K562 (cell line): ENCODE measurements around the gene CST2.

Experiments used
- CBX2 ChIP-seq: fragments of 200-600 bp; sonication (generic); IDR thresholded peaks from one replicate; pipeline ENCODE4 v1.6.1; 2012; ENCODE audit warnings: mild to moderate bottlenecking, low read length, inconsistent platforms; ENCODE audit not compliant: insufficient read depth, poor library complexity, severe bottlenecking
- CTCF ChIP-seq, 3 experiments: IDR thresholded peaks in 2 of 3; conservative IDR thresholded peaks in 1 of 3; 2 replicates each; pipeline ENCODE4 v1.5.1; 2011 to 2012; ENCODE audit warnings: low read length in 3 of 3, mild to moderate bottlenecking in 3 of 3, control low read depth in 2 of 3, improper control_type of control experiment in 1 of 3, inconsistent platforms in 1 of 3, low read depth in 1 of 3, mixed read lengths in 1 of 3, moderate library complexity in 1 of 3; ENCODE audit not compliant: insufficient read depth in 2 of 3
- FOSL1 ChIP-seq: fragments of 200-800 bp; sonication (Bioruptor generic); conservative IDR thresholded peaks from 2 replicates; pipeline ENCODE4 v1.6.1; 2016; ENCODE audit warnings: missing genetic modification characterization, missing compliant biosample characterization
- HMG20A ChIP-seq: fragments of 450-650 bp; formaldehyde crosslinking; conservative IDR thresholded peaks from 2 replicates; pipeline ENCODE4 v1.4.0; 2020; ENCODE audit warnings: mild to moderate bottlenecking, mixed read lengths
- HNRNPH1 ChIP-seq: fragments of 200-400 bp; formaldehyde crosslinking; optimal IDR thresholded peaks from 2 replicates; pipeline ENCODE3; 2017; ENCODE audit warnings: low read depth, mild to moderate bottlenecking, low read length, moderate library complexity
- LCOR ChIP-seq: sonication (generic); formaldehyde crosslinking; IDR thresholded peaks from 2 replicates; pipeline ENCODE4 v1.8.0; 2022; ENCODE audit warnings: mild to moderate bottlenecking, missing genetic modification reagents
- RAD21 ChIP-seq, 2 experiments: fragments of 250-450 bp in 1 of 2; fragments of 450-650 bp in 1 of 2; sonication (Bioruptor Pico) in 1 of 2; formaldehyde crosslinking in 1 of 2; IDR thresholded peaks in 1 of 2; conservative IDR thresholded peaks in 1 of 2; 2 replicates each; pipeline versions ENCODE4 v1.4.0 to v1.8.0; 2020 to 2022; ENCODE audit warnings: mild to moderate bottlenecking in 2 of 2, moderate library complexity in 1 of 2
- SMARCE1 ChIP-seq: fragments of 450-650 bp; IDR thresholded peaks from 2 replicates; pipeline ENCODE4 v1.7.1; 2016; ENCODE audit warnings: mild to moderate bottlenecking
- SP1 ChIP-seq: sonication (generic); formaldehyde crosslinking; IDR thresholded peaks from 2 replicates; pipeline ENCODE4 v1.8.1; 2022; ENCODE audit warnings: mild to moderate bottlenecking, missing genetic modification reagents
- ZNF512 ChIP-seq: IDR thresholded peaks from 2 replicates; pipeline ENCODE4 v1.6.1; 2016; ENCODE audit warnings: missing genetic modification characterization, missing compliant biosample characterization
- ZNF764 ChIP-seq: fragments of 250-450 bp; sonication (Bioruptor Pico); IDR thresholded peaks from 2 replicates; pipeline ENCODE4 v1.4.0; 2020; ENCODE audit warnings: low read depth, mild to moderate bottlenecking, moderate library complexity

GRCh38 chr20:23774081-23774480 is 52.4 kb downstream of the CST2 start:
- TF ChIP-seq HMG20A (CRISPR knock-in tag) (no peak), ZNF764 (CRISPR knock-in tag) (no peak), FOSL1 (tag) (no peak), ZNF512 (no peak), CBX2 (no peak), SMARCE1 (no peak), CTCF (IDR thresholded peaks at IDR 0.05 in 2 of 3, conservative IDR thresholded peaks at IDR 0.05 in 1 of 3; ENCODE audit: insufficient read depth in 2 of 3, low read depth in 1 of 3, low read length in 3 of 3) (no peak), RAD21 (CRISPR knock-in tag; conservative IDR thresholded peaks at IDR 0.05 in 1 of 2, IDR thresholded peaks at IDR 0.05 in 1 of 2) (no peak), LCOR (CRISPR knock-in tag) (no peak), SP1 (CRISPR knock-in tag) (no peak), HNRNPH1 (no peak)
